Hematopoietic multipotent progenitor cell (in vitro differentiated cells): ENCODE data around the gene KLHL1. TPM values are rescaled to one million over a fixed set of nuclear protein-coding genes. Genes with fewer than 3 reads are reported as not detected.
"Not testable (repeated sequence)": the region's sequence is repeated elsewhere in the genome, so short reads cannot be mapped to it uniquely, and the experiment has no call there.

Experiments
- DNase-seq, 3 donors: peaks; one replicate each; pipeline ENCODE4 v3.0.0-alpha.2; 2011 to 2015; ENCODE audit warnings: low read depth in 2 of 3, low spot score in 2 of 3
- total RNA-seq: library from RNA; depleted of rRNA; stranded (reverse); fragments of >200 nt; gene quantifications from one replicate; pipeline ENCODE4 v1.2.3, GENCODE V29; 2012

KLHL1 gene
- total RNA-seq = not detected

GRCh38 chr13:70108356-70109105 is at the start of gene KLHL1:
Gene KLHL1, minus strand, starts transcription at chr13:70108452. Its CDS starts 753 bp downstream, at chr13:70107699.
- no peak for DNase-seq

- not testable (repeated sequence) for DNase-seq
Measured at GRCh38 chr13:70142658-70143057, 34.4 kb upstream of the KLHL1 start.

- no peak for DNase-seq
Measured at GRCh38 chr13:70128098-70128497, 19.8 kb upstream of the KLHL1 start.

- DNase-seq = no peak
Measured at GRCh38 chr13:70125693-70126092, 17.4 kb upstream of the KLHL1 start.

GRCh38 chr13:70117338-70117905 is 9.2 kb upstream of the KLHL1 start:
- no peak for DNase-seq

GRCh38 chr13:70107498-70108281 is 562 bp downstream of the KLHL1 start, which contains the start of gene ATXN8OS:
Gene ATXN8OS, plus strand, starts transcription at chr13:70107826.
- DNase-seq = peak in 1 of 3 donors; percentile 0

- DNase-seq = no peak
Measured at GRCh38 chr13:70107125-70107497, 1.1 kb downstream of the KLHL1 start.

GRCh38 chr13:70104481-70104880 is 3.8 kb downstream of the KLHL1 start:
- no peak for DNase-seq

- no peak for DNase-seq
Measured at GRCh38 chr13:70098669-70099068, 9.6 kb downstream of the KLHL1 start.

- DNase-seq = no peak
Measured at GRCh38 chr13:70090036-70090723, 18.1 kb downstream of the KLHL1 start.

- DNase-seq = no peak
Measured at GRCh38 chr13:70088926-70089325, 19.3 kb downstream of the KLHL1 start.

- no peak for DNase-seq
Measured at GRCh38 chr13:70087247-70087646, 21.0 kb downstream of the KLHL1 start.

- no peak for DNase-seq
Measured at GRCh38 chr13:70080012-70080411, 28.2 kb downstream of the KLHL1 start.

GRCh38 chr13:70054572-70054971 is 53.7 kb downstream of the KLHL1 start:
- no peak for DNase-seq

- no peak for DNase-seq
Measured at GRCh38 chr13:70051531-70051930, 56.7 kb downstream of the KLHL1 start.

GRCh38 chr13:70043685-70044084 is 64.6 kb downstream of the KLHL1 start:
- no peak for DNase-seq

- DNase-seq = no peak
Measured at GRCh38 chr13:70042193-70042592, 66.1 kb downstream of the KLHL1 start.

GRCh38 chr13:70034286-70034685 is 74.0 kb downstream of the KLHL1 start:
- DNase-seq = no peak

- no peak for DNase-seq
Measured at GRCh38 chr13:70027551-70027950, 80.7 kb downstream of the KLHL1 start.

GRCh38 chr13:70023516-70023915 is 84.7 kb downstream of the KLHL1 start:
- no peak for DNase-seq

- DNase-seq = no peak
Measured at GRCh38 chr13:70022646-70023045, 85.6 kb downstream of the KLHL1 start.
